Brain microvascular endothelial cell (primary cell): ENCODE data around the gene RFX4.

Source experiments
- DNase-seq: peaks from one replicate; pipeline ENCODE4 v3.0.0-alpha.2; 2020
- H3K27ac ChIP-seq: fragments of 250-450 bp; sonication (Bioruptor Pico); 2 replicates; pipeline ENCODE4 v1.5.1; 2020; ENCODE audit warnings: mild to moderate bottlenecking, moderate library complexity
- H3K27me3 ChIP-seq: fragments of 250-450 bp; sonication (Bioruptor Pico); replicated peaks from 2 replicates; pipeline ENCODE4 v1.5.1; 2020; ENCODE audit warnings: mild to moderate bottlenecking
- H3K36me3 ChIP-seq: fragments of 250-450 bp; sonication (Bioruptor Pico); replicated peaks from 2 replicates; pipeline ENCODE4 v1.5.1; 2020; ENCODE audit warnings: mild to moderate bottlenecking
- H3K4me3 ChIP-seq: 2 replicates; pipeline ENCODE4 v1.5.1; 2011; ENCODE audit warnings: low read depth, mild to moderate bottlenecking, control low read depth, low read length, moderate library complexity
- in situ Hi-C: cut with HindIII; loops from 2 replicates; pipeline ENCODE4 v1.10.0; 2017; ENCODE audit warnings: low sequenced_read_pairs, low pct_ligation_motif_present
- TF ChIP-seq, protein P1 (sequence below): IDR thresholded peaks from 2 replicates; pipeline ENCODE4 v1.5.1; 2011; ENCODE audit warnings: low read depth, mild to moderate bottlenecking, moderate library complexity, low read length, control low read depth, inconsistent platforms; ENCODE audit errors: missing control alignments

Gene RFX4

DNA sequence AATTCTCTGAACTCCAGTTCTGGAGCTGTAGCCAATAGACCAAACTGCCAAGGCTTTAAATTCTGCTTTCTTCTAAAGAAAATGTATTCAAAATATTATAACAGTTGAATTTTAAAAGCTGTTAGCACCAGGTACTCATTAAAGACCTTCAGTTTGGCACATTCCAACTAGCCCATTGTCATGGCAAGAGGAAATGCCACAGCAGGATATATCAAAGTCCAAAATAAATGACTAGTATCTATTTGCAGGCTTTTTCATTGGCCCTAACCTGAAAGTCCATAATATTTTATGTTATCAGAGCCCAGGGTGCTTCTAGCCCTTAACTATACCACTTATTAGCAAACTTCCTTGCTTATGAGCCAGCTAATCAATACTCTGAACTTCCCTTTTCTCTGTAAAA lies 188.6 kb downstream of the RFX4 start:
- in situ Hi-C loops = no loop called here
- TF ChIP-seq, protein P1, sequence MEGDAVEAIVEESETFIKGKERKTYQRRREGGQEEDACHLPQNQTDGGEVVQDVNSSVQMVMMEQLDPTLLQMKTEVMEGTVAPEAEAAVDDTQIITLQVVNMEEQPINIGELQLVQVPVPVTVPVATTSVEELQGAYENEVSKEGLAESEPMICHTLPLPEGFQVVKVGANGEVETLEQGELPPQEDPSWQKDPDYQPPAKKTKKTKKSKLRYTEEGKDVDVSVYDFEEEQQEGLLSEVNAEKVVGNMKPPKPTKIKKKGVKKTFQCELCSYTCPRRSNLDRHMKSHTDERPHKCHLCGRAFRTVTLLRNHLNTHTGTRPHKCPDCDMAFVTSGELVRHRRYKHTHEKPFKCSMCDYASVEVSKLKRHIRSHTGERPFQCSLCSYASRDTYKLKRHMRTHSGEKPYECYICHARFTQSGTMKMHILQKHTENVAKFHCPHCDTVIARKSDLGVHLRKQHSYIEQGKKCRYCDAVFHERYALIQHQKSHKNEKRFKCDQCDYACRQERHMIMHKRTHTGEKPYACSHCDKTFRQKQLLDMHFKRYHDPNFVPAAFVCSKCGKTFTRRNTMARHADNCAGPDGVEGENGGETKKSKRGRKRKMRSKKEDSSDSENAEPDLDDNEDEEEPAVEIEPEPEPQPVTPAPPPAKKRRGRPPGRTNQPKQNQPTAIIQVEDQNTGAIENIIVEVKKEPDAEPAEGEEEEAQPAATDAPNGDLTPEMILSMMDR = no peak
- H3K27ac ChIP-seq = no peak overlapping the region
- H3K27me3 ChIP-seq = no peaks in the 10 kb centered on the region
- DNase-seq = no peak
- H3K36me3 ChIP-seq = no peaks in the 10 kb centered on the region
- no peak overlapping the region for H3K4me3 ChIP-seq

GRCh38 chr12:106773286-106774004 lies 190.6 kb downstream of the RFX4 start:
- Histone ChIP-seq H3K27me3 (no peaks in the 10 kb centered on the region), H3K4me3 (peak overlapping the region; percentile 88), H3K36me3 (no peaks in the 10 kb centered on the region), H3K27ac (peak overlapping the region; percentile 98)
- TF ChIP-seq, protein P1 = no peak
- no peak for DNase-seq
- in situ Hi-C loops = no loop called here

GRCh38 chr12:106774005-106774807 lies 191.4 kb downstream of the RFX4 start, which contains the start of gene RIC8B:
Gene RIC8B (plus strand): TSS chr12:106774682. CDS start chr12:106774746, 64 bp downstream.
- peak; percentile 99 for DNase-seq
- in situ Hi-C loops = no loop called here
- Histone ChIP-seq H3K4me3 (peak within 1 kb of the TSS; percentile 88), H3K27me3 (no peaks in the 10 kb centered on the region), H3K27ac (peak within 1 kb of the TSS; percentile 98), H3K36me3 (no peaks in the 10 kb centered on the region)
- TF ChIP-seq, protein P1 = no peak

DNA sequence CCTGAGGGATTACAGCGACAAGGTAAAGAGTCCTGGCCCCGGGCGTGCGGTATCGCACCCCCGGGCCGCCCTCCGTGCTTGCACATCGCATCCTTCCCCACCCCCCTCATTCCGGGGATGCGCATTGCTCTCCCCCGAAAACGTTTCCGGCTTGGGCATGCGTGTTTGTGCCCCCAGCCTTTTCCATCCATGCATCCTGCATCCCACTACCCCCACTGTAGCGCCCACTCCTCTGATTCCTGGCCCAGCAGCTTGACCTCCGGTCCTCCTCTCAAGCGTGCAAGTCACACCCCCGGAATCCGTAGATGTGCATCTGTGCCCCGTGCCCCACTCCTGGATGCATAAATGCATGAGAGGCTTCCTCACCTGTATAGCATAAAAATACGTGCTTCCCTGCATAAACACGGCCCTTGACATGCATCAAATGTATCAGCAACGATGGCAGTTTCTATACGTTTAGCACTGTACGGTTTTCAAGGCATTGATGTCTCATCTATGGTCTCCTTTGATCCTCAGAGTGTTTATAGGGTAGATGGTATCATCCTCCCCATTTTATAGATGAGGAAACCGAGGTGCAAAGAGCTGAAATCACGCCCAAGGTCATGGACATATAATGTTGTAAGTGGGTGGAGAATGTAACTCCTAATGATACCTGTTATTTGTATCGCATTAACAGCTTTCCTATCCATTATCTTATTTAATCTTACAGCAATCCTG lies 192.2 kb downstream of the RFX4 start:
- Histone ChIP-seq H3K36me3 (no peaks in the 10 kb centered on the region), H3K27me3 (no peaks in the 10 kb centered on the region), H3K27ac (peak overlapping the region; percentile 98), H3K4me3 (peak overlapping the region; percentile 88)
- no peak for DNase-seq
- in situ Hi-C loops = no loop called here
- TF ChIP-seq, protein P1 = no peak

- Histone ChIP-seq H3K36me3 (no peaks in the 10 kb centered on the region), H3K27ac (no peak overlapping the region), H3K27me3 (no peaks in the 10 kb centered on the region), H3K4me3 (no peak overlapping the region)
- in situ Hi-C loops = no loop called here
- TF ChIP-seq, protein P1 = no peak
- DNase-seq = no peak
These were observed 194.1 kb downstream of the RFX4 start for GRCh38 chr12:106776897-106777296.
